ENCODE results near the gene FCRL6.

DNA sequence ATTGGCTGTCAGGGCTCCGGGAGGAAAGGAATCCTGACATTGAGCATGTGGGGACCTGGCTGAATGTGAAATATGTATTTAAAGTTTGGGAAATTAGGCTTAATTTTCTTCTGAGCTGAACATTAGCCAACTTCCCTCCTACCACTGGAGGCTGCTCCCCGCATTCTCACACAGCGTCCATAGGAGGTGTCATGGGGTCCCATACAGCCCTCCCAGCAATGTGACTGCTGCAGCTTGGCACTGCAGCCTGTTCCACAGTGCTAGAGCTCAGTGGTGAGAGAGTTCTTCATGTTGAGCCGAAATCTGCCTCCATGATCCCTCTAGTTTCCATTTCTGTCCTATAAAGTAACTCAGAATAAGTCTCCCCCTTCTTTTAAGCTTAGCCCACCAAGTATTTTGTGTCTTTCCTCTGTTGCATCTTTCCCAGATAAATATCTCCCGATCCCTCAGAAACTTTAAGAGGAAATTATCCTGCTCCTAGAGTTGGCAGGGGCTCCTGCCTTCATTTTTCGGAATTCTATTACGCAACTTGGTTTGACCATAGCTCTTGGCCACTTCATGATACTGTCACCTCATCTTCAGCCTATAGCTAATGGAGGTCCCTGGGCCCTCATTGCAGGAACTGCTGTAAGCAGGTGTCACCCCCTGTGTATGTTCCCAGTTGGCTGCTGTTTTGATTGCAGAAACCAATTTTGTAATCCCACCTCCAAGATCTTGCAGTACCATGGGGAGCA lies 2.0 kb downstream of the FCRL6 start:
- TF ChIP-seq CTCF (conservative IDR thresholded peaks at IDR 0.05 in 1 of 2, IDR thresholded peaks at IDR 0.05 in 1 of 2; ENCODE audit: extremely low read depth in 1 of 2, insufficient read depth in 1 of 2, low read depth in 1 of 2, low read length in 2 of 2): no peak
- TF ChIP-seq EZH2 (IDR thresholded peaks at IDR 0.05; ENCODE audit: borderline replicate concordance, low read length): no peak
